HG03108 (cell line): ENCODE results near the gene DGKD.
"Not testable (repeated sequence)": the region's sequence is repeated elsewhere in the genome, so short reads cannot be mapped to it uniquely, and the experiment has no call there.

ENCODE experiments used
- ATAC-seq: cut with Tn5 transposase; IDR thresholded peaks from one replicate; pipeline ENCODE4 v1.9.1; 2021; ENCODE audit warnings: moderate library complexity; ENCODE audit not compliant: unreplicated experiment

DGKD gene

DNA sequence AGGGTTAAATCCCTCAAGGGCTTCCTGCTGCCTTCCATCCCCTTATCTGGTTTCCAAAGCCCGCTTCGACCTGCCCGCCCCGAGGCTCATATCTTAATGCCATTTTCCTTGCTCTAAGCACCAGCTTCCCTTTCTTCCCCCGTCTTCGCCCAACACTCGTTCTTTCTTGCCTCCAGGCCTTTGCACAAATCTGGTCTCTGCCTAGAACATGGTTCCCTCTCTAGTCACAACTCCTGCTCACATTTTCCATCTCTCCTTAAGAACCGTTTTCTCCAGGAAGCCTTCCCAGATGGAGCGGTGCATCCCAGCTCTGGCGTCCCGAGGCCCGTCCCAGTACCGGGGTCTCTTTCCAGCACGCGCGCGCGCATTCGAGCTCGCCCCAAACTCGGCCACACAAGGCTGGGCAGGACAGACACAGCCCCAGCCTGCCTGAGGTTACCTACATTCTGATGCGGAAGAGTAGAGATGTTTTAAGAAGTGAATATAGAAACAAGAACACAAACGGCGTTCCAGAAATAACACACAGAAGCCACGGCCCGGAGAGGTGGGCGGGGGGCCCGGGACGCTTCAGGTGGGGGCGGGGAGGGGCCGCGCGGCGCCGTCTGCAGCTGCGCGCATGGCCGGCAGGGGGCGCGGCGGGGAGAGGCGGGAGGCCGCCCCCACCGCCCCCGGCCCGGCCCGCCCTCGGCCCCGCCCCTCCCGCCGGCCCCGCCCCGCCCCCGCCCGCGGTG, at the start of gene DGKD:
DGKD (plus strand) TSS at position 726 of the 731 bp plus-strand sequence. CDS start 25 bp downstream, outside the sequence.
- ATAC-seq: peak; percentile 33

GRCh38 chr2:233307565-233307964, 46.7 kb upstream of the DGKD start, which contains the start of gene SAG:
Gene SAG, plus strand, starts transcription at chr2:233307816. Its CDS starts 1,374 bp downstream, at chr2:233309190.
- ATAC-seq: no peak

- ATAC-seq: no peak
Observed at GRCh38 chr2:233311241-233311926, 42.9 kb upstream of the DGKD start.

- no peak for ATAC-seq
Observed at GRCh38 chr2:233312874-233313273, 41.4 kb upstream of the DGKD start.

DNA sequence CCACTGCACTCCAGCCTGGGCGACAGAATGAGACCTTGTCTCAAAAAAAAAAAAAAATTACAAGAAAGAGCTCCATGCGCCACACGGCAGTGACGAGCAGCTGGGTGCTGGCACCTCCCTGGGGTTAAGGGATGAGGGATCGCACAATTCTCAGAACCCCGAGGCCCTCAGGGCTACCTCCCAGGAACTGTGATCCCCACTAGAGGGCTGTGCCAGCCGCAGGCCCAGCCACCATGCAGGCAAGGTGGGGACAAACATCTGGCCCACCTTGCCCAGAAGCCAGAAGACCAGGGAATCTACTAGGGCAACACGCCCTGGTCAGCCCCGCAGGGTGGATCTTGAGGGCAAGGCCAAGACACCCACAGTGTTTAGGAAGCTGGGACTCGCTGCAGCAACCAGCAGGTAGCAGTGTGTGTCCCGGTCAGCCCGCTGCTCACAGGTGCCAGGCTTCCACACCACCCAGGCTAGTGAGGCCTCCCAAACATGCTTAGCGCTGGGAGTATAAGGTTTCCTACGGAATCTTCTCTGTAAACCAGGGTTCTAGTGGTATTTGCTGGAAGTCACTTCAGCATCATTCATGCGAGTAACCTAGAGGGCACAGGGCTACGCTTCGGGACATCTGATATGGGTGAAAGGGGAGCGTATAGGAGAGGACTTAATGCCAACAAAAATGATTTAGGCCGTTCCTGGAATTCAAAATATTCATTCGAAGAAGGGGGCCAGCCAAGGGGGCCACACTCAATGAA, 39.9 kb upstream of the DGKD start:
- ATAC-seq: no peak

DNA sequence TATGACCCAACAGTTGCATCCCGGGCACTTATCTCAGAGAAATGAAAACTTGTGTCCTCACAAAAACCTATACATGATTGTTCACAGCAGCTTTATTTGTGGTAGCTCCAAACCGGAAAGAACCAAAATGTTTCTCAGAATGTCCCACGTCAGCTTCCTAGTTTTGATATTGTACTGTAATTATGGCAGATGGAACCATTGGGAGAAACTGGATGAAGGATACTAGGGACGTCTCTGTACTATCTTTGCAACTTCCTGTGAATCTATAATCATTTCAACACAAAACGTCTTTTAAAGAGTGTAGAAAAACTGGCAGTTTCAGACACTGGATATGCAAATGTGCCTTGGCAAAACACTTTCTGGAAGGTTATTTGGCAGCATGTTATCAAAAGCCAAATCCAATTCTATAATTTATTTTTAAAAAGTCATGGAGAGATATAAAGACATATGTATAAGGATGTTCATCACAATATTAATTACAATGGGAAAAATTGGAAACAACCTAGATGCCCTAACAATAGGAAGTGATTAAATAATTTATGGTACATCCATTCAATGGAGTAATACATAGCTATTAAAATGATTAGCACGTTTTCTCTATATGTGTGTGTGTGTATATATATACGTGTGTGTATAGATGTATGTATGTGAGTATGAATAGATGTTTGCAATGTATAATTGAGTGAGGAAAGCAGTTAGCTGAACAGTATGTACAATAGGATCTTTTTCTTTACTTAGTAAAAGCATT, 36.9 kb upstream of the DGKD start:
- ATAC-seq: no peak

DNA sequence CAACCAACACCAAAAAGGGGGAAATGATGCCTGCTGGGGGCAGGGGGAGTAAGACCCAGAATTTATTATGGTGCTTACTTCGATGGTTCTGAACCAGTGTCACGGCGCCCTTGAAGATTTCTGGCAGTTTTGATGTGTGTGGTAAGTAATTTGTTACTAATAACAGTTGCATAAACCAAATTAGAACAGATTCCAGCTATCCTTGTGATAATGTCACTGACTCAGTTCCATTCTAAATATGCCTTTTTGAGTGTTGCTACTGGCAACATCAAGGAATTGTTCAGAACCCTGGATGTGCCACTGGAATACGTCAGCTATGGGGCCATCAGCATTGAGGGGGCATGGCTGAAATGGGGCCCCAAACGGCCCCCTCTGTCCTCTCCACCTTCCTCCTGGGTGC, 35.0 kb upstream of the DGKD start:
- ATAC-seq: no peak

GRCh38 chr2:233320470-233320869, 33.8 kb upstream of the DGKD start:
- ATAC-seq: no peak

DNA sequence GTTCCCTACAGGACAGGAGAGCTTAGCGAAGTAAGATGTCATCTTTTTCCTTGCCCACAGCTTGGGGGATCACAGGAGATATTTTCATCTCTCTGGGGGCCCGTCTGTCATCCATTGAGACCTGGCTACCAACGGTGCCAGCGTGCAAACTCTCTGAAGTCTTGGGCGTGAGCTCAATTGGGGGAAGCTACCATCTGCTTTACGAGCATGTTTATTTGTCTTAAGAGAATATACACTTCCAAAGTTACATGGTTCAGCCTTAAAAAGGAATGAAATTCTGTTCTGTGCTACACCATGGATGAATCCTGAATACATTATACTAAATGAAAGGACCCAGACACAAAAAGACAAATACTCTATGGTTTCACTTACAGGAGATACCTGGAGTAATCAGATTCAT, 33.1 kb upstream of the DGKD start:
- ATAC-seq: no peak

DNA sequence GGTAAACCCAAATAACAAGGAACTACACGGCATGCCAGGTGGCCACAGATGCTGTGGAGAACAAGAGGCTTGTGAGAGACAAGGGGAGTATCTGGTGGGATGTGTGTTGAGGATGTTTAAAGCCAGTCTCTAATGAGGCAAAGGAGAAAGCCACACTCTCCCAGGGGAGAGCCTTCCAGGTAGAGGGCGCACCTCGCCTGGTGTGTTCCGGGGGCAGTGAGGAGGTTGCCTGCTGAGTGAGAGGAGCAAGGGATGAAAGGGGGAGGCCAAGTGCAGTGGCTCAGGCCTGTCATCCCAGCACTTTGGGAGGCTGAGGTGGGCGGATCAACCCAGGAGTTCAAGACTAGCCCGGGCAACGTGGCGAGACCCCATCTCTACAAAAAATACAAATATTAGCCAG, 30.4 kb upstream of the DGKD start:
- no peak for ATAC-seq

DNA sequence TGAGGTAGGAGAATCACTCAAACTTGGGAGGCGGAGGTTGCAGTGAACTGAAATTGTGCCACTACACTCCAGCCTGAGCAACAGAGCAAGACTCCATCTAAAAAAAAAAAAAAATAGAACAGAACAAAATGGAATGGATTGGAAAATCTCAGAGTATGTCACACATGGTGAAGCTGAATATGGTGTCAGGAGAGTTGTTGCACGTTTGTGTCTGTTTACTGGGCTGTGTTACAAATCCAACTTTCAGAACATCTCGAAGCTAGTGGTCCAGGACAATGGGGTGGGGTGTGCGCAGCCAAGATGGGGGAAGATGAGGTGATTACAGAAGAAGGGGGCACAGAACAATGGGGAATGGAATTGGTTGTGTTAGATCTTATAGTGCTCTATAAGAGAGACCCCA, 29.0 kb upstream of the DGKD start:
- ATAC-seq: no peak

- no peak for ATAC-seq
Observed at GRCh38 chr2:233325814-233326213, 28.5 kb upstream of the DGKD start.

GRCh38 chr2:233326500-233326899, 27.8 kb upstream of the DGKD start:
- no peak for ATAC-seq

DNA sequence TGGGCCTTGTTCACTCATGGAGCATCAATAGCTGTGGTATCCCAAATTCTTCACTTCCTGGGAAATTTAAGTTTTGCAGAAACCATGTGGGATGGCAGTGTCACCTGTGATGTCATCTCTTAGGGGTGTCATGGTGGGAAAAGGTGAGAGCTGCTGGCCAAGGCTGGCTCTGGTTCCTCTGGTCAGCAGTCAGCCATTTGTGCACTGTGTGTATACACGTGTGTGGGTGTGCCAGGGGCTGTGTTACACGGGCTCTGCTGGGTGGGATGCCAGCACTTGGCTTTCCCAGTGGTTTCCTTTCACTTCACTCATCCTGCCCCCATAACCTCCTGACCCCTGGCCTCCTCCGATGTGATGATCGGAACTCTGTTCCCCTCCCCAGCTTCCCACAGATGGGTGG, 25.4 kb upstream of the DGKD start:
- ATAC-seq: no peak

DNA sequence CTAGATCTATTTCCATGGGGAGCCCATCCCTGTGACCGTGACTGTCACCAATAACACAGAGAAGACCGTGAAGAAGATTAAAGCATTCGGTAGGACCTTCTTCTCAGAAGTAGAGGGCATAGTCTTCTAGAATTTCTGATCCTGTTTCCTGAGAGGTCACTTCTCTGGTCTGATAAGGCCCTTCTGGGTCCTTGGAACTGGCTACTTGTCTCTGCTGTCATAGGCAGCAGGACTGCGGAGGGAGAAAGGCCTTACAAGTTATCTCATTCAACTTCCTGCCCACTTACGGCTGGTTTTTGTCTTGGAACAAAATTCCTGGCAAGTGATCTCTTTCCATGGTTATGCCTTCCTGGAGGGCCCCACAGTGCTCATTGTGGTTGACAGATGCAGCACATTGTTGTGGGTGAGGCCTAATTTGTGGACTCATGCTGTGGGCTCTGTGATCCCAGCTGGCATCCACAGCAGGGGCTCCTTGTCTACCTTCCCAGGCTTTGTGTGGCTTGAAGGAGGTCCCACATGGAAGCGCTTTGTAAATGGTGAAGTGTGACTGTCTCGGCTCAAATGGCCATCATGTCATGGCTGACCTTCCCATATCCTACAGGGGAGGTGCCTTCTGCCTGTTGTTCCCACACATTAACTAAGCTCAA, 24.7 kb upstream of the DGKD start:
- no peak for ATAC-seq

GRCh38 chr2:233331536-233331935, 22.8 kb upstream of the DGKD start:
- ATAC-seq: peak; percentile 88

- no peak for ATAC-seq
Observed at GRCh38 chr2:233332125-233332524, 22.2 kb upstream of the DGKD start.

- no peak for ATAC-seq
Observed at GRCh38 chr2:233334915-233335314, 19.4 kb upstream of the DGKD start.

DNA sequence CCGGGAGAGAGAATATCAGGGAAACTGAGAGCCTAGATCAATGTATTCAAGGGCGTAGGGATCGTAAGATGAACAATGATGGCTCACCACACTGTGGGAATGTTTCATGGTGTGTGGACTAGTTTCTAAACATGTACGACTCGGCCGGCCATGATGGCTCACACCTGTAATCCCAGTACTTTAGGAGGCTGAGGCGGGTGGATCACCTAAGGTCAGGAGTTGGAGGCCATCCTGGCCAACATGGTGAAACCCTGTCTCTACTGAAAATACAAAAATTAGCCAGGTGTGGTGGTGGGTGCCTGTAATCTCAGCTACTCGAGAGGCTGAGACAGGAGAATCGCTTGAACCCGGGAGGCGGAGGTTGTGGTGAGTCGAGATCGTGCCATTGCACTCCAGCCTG, 18.2 kb upstream of the DGKD start:
- not testable (repeated sequence) for ATAC-seq

DNA sequence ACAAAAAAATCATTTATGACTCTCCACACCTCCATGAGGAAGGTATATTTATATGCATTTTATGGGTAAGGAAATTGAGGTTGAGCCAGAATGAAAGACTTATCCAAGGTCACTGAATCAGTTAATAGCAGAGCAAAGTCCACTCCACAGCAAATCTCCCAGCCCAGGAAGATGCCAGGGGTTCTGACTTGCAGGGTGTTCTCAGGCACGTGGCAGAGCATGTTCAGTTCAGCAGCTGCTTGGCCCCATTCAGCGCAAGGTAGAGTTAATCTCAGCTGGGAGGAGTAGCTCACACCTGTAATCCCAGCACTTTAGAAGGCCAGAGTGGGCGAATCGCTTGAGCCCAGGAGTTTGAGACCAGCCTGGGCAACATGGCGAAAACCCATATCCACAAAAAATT, 17.8 kb upstream of the DGKD start:
- ATAC-seq: no peak

- ATAC-seq: no peak
Observed at GRCh38 chr2:233338046-233338445, 16.2 kb upstream of the DGKD start.
